ENCODE measurements around the gene USF2. TPM values are rescaled to one million over a fixed set of nuclear protein-coding genes. Genes with fewer than 3 reads are reported as not detected.

Gene USF2
- total and polyA plus RNA-seq, 2 donors (not counting 1 experiment from before 2014, with no cell fraction given), result 53.8 to 74.9 TPM

GRCh38 chr19:35254341-35255297, 14.1 kb upstream of the USF2 start:
- H3K27me3 ChIP-seq (ENCODE audit: control insufficient read depth, insufficient read depth, low read length), result peaks cover 6% of the 10 kb centered on the region
- no peaks in the 10 kb centered on the region for H3K9me3 ChIP-seq (ENCODE audit: control insufficient read depth, insufficient read depth, low read depth, low read length)
- no peak overlapping the region for H3K9ac ChIP-seq (ENCODE audit: insufficient read depth, low read length)
- H3K36me3 ChIP-seq (ENCODE audit: control insufficient read depth, insufficient read depth, low read length), result no peaks in the 10 kb centered on the region
- no peaks in the 10 kb centered on the region for H3K79me2 ChIP-seq (ENCODE audit: control insufficient read depth, insufficient read depth, low read length)
- H3K27ac ChIP-seq (ENCODE audit: insufficient read depth, low read length), result no peak overlapping the region
- TF ChIP-seq CTCF (conservative IDR thresholded peaks at IDR 0.05 in 1 of 2, IDR thresholded peaks at IDR 0.05 in 1 of 2; ENCODE audit: low read depth in 1 of 2, low read length in 2 of 2) (no peak), EZH2 (IDR thresholded peaks at IDR 0.05; ENCODE audit: low read length, missing control alignments) (no peak)
- no peaks in the 10 kb centered on the region for H3K4me1 ChIP-seq (ENCODE audit: control insufficient read depth, extremely low read depth, insufficient read depth, low read length)
- H3K4me2 ChIP-seq (ENCODE audit: extremely low read depth, insufficient read depth, low read length), result no peak overlapping the region
- DNase-seq (ENCODE audit: low read depth in 2 of 2), result no peak
- no peaks in the 10 kb centered on the region for H4K20me1 ChIP-seq (ENCODE audit: control insufficient read depth, extremely low read depth, insufficient read depth, low read length)
- H3K4me3 ChIP-seq (replicated peaks in 1 of 4; ENCODE audit: control extremely low read depth in 1 of 4, insufficient read depth in 1 of 4, low read depth in 3 of 4, low read length in 4 of 4), result no peak overlapping the region
- no peak overlapping the region for H2AFZ ChIP-seq (ENCODE audit: low read length)

- H2AFZ ChIP-seq (ENCODE audit: low read length), result no peak overlapping the region
- no peaks in the 10 kb centered on the region for H4K20me1 ChIP-seq (ENCODE audit: control insufficient read depth, extremely low read depth, insufficient read depth, low read length)
- H3K27ac ChIP-seq (ENCODE audit: insufficient read depth, low read length), result no peak overlapping the region
- H3K36me3 ChIP-seq (ENCODE audit: control insufficient read depth, insufficient read depth, low read length), result no peaks in the 10 kb centered on the region
- no peak overlapping the region for H3K4me3 ChIP-seq (replicated peaks in 1 of 4; ENCODE audit: control extremely low read depth in 1 of 4, insufficient read depth in 1 of 4, low read depth in 3 of 4, low read length in 4 of 4)
- no peak for TF ChIP-seq CTCF (conservative IDR thresholded peaks at IDR 0.05 in 1 of 2, IDR thresholded peaks at IDR 0.05 in 1 of 2; ENCODE audit: low read depth in 1 of 2, low read length in 2 of 2)
- no peak for TF ChIP-seq EZH2 (IDR thresholded peaks at IDR 0.05; ENCODE audit: low read length, missing control alignments)
- no peaks in the 10 kb centered on the region for H3K79me2 ChIP-seq (ENCODE audit: control insufficient read depth, insufficient read depth, low read length)
- H3K9me3 ChIP-seq (ENCODE audit: control insufficient read depth, insufficient read depth, low read depth, low read length), result no peaks in the 10 kb centered on the region
- H3K4me1 ChIP-seq (ENCODE audit: control insufficient read depth, extremely low read depth, insufficient read depth, low read length), result no peaks in the 10 kb centered on the region
- no peak overlapping the region for H3K4me2 ChIP-seq (ENCODE audit: extremely low read depth, insufficient read depth, low read length)
- H3K27me3 ChIP-seq (ENCODE audit: control insufficient read depth, insufficient read depth, low read length), result peaks cover 5% of the 10 kb centered on the region
- no peak for DNase-seq (ENCODE audit: low read depth in 2 of 2)
- no peak overlapping the region for H3K9ac ChIP-seq (ENCODE audit: insufficient read depth, low read length)
These were observed 12.2 kb upstream of the USF2 start for GRCh38 chr19:35256566-35256965.

GRCh38 chr19:35257113-35257461, 11.7 kb upstream of the USF2 start:
- Histone ChIP-seq H3K27me3 (ENCODE audit: control insufficient read depth, insufficient read depth, low read length) (peaks cover 5% of the 10 kb centered on the region), H3K79me2 (ENCODE audit: control insufficient read depth, insufficient read depth, low read length) (no peaks in the 10 kb centered on the region), H2AFZ (ENCODE audit: low read length) (no peak overlapping the region), H3K4me3 (replicated peaks in 1 of 4; ENCODE audit: control extremely low read depth in 1 of 4, insufficient read depth in 1 of 4, low read depth in 3 of 4, low read length in 4 of 4) (no peak overlapping the region), H3K4me1 (ENCODE audit: control insufficient read depth, extremely low read depth, insufficient read depth, low read length) (no peaks in the 10 kb centered on the region), H4K20me1 (ENCODE audit: control insufficient read depth, extremely low read depth, insufficient read depth, low read length) (no peaks in the 10 kb centered on the region), H3K4me2 (ENCODE audit: extremely low read depth, insufficient read depth, low read length) (no peak overlapping the region), H3K36me3 (ENCODE audit: control insufficient read depth, insufficient read depth, low read length) (no peaks in the 10 kb centered on the region), H3K27ac (ENCODE audit: insufficient read depth, low read length) (no peak overlapping the region), H3K9ac (ENCODE audit: insufficient read depth, low read length) (no peak overlapping the region), H3K9me3 (ENCODE audit: control insufficient read depth, insufficient read depth, low read depth, low read length) (no peaks in the 10 kb centered on the region)
- TF ChIP-seq EZH2 (IDR thresholded peaks at IDR 0.05; ENCODE audit: low read length, missing control alignments) (no peak), CTCF (conservative IDR thresholded peaks at IDR 0.05 in 1 of 2, IDR thresholded peaks at IDR 0.05 in 1 of 2; ENCODE audit: low read depth in 1 of 2, low read length in 2 of 2) (no peak)
- DNase-seq (ENCODE audit: low read depth in 2 of 2), result no peak
